ENCODE results near the gene RGS6.

DNA sequence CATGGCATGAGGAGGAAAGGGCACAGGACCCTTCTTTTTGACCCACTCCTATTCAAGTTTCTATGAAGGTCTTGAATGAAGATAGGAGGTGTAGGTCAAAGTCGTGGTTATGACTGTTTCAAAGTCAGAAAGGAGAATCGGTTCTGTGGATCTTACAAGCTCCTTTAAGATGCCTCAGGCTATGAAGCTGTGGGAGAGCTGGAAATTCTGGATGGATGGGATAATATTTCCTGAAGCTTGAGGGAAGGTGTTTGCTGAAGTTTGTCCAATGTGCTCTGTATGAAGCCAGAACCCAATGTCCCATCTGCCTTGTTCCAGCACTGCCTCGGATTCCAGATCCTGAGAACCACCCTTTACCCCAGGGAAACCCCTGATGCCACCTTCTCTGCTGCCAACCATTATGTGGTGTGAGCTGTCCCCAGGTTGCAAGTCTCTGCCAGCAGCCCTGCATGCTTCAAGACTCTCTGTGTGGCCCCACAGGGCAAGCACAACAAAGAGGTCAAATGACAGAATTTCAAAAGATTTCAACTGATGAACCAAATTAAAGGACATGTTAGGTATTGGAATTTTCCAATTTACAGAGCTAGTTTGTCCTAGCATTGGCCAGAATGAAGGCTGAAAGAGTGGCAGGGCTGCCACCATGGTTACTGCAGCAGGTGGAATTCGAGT, 472.0 kb downstream of the RGS6 start:
- TF ChIP-seq, protein P1, sequence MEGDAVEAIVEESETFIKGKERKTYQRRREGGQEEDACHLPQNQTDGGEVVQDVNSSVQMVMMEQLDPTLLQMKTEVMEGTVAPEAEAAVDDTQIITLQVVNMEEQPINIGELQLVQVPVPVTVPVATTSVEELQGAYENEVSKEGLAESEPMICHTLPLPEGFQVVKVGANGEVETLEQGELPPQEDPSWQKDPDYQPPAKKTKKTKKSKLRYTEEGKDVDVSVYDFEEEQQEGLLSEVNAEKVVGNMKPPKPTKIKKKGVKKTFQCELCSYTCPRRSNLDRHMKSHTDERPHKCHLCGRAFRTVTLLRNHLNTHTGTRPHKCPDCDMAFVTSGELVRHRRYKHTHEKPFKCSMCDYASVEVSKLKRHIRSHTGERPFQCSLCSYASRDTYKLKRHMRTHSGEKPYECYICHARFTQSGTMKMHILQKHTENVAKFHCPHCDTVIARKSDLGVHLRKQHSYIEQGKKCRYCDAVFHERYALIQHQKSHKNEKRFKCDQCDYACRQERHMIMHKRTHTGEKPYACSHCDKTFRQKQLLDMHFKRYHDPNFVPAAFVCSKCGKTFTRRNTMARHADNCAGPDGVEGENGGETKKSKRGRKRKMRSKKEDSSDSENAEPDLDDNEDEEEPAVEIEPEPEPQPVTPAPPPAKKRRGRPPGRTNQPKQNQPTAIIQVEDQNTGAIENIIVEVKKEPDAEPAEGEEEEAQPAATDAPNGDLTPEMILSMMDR (IDR thresholded peaks at IDR 0.05; ENCODE audit: insufficient read depth, low read depth, low read length) = no peak
- TF ChIP-seq EZH2 (IDR thresholded peaks at IDR 0.05; ENCODE audit: insufficient read depth, low read length) = no peak

Measured in astrocyte (in vitro differentiated cells and primary cell).